ENCODE data around the gene RHBDL1.

DNA sequence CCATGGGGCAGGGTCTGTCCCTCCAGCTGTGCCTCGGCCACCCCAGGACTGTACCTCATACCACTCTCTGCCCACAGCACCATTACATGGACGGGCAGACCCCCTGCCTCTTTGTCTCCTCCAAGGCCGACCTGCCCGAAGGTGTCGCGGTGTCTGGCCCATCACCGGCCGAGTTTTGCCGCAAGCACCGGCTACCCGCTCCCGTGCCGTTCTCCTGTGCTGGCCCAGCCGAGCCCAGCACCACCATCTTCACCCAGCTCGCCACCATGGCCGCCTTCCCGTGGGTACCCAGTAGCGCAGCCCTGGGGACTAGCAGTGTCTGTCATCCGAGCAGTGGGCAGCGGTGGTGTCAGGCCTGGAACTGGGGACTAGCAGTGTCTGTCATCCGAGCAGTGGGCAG, 2.6 kb upstream of the RHBDL1 start:
- TF ChIP-seq, protein P1, sequence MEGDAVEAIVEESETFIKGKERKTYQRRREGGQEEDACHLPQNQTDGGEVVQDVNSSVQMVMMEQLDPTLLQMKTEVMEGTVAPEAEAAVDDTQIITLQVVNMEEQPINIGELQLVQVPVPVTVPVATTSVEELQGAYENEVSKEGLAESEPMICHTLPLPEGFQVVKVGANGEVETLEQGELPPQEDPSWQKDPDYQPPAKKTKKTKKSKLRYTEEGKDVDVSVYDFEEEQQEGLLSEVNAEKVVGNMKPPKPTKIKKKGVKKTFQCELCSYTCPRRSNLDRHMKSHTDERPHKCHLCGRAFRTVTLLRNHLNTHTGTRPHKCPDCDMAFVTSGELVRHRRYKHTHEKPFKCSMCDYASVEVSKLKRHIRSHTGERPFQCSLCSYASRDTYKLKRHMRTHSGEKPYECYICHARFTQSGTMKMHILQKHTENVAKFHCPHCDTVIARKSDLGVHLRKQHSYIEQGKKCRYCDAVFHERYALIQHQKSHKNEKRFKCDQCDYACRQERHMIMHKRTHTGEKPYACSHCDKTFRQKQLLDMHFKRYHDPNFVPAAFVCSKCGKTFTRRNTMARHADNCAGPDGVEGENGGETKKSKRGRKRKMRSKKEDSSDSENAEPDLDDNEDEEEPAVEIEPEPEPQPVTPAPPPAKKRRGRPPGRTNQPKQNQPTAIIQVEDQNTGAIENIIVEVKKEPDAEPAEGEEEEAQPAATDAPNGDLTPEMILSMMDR (IDR thresholded peaks at IDR 0.05; ENCODE audit: borderline replicate concordance, extremely low read depth, low read length, poor library complexity, severe bottlenecking) = no peak
- no peak for TF ChIP-seq EZH2 (IDR thresholded peaks at IDR 0.05; ENCODE audit: borderline replicate concordance, low read depth, low read length, severe bottlenecking)
